GM10266 (cell line): ENCODE results near the gene CHST11.
"Not testable (repeated sequence)": the region's sequence is repeated elsewhere in the genome, so short reads cannot be mapped to it uniquely, and the experiment has no call there.

Source experiments
- DNase-seq: peaks from one replicate; pipeline ENCODE4 v3.0.0; 2012; ENCODE audit errors: extremely low spot score
- TF ChIP-seq, protein P1 (sequence below): IDR thresholded peaks from 2 replicates; pipeline ENCODE4 v1.5.1; 2012; ENCODE audit warnings: mild to moderate bottlenecking, low read depth; ENCODE audit not compliant: control insufficient read depth, insufficient read depth; ENCODE audit errors: missing control alignments

CHST11 gene

DNA sequence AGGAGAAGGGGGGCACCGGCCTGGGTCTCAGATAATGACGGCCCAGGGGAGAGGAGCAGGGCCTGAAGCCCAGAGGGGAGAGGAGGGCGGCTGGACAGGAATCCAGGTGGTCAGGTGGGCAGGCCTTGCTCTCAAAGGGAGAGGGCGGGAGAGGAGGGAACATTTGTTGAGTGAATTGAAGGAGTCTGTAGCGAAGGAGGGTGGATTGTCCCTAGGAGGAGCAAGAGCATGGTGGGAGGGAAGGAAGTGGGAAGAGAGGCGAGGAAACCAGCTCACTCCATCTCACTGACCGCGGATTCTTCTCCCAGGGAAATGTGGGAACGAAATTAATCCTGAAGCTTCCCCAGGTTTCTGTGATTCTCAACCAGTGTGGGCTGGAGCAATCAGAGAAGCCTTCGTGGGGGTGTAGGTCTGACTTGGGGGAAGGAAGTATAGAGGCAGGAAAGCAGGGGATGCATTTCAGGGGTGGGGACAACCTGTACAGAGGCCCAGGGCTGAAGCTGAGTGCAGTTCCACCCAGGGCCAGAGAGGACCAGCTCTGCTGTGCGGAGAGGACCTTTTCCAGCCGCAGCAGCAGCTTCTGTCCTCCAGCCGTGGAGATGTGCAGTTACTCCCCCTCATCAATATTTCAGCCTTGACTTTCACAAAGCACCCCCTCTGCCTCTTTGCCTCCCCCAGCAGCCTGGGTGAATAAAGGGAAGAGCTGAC is 100.9 kb downstream of the CHST11 start:
- no peak for DNase-seq
- TF ChIP-seq, protein P1, sequence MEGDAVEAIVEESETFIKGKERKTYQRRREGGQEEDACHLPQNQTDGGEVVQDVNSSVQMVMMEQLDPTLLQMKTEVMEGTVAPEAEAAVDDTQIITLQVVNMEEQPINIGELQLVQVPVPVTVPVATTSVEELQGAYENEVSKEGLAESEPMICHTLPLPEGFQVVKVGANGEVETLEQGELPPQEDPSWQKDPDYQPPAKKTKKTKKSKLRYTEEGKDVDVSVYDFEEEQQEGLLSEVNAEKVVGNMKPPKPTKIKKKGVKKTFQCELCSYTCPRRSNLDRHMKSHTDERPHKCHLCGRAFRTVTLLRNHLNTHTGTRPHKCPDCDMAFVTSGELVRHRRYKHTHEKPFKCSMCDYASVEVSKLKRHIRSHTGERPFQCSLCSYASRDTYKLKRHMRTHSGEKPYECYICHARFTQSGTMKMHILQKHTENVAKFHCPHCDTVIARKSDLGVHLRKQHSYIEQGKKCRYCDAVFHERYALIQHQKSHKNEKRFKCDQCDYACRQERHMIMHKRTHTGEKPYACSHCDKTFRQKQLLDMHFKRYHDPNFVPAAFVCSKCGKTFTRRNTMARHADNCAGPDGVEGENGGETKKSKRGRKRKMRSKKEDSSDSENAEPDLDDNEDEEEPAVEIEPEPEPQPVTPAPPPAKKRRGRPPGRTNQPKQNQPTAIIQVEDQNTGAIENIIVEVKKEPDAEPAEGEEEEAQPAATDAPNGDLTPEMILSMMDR: no peak

DNA sequence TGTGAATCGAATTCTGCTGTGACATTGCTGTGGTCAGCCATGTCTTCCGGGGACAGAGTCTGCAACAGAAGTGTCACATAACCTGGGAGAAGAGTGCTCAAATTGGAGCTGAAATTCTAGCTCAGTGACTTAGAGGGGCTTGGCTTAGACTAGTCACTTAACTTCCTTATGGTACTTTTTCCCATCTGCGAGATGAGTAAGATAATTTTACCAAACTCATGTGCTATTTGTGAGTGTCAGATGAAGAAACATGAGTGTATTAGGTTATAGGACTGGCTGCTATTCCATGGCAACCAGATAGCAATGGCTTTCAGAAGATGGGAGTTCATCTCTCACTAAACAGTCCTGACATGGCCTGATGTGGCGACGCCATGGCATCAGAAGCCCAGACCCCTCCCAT is 104.1 kb downstream of the CHST11 start:
- TF ChIP-seq, protein P1: no peak
- DNase-seq: no peak

DNA sequence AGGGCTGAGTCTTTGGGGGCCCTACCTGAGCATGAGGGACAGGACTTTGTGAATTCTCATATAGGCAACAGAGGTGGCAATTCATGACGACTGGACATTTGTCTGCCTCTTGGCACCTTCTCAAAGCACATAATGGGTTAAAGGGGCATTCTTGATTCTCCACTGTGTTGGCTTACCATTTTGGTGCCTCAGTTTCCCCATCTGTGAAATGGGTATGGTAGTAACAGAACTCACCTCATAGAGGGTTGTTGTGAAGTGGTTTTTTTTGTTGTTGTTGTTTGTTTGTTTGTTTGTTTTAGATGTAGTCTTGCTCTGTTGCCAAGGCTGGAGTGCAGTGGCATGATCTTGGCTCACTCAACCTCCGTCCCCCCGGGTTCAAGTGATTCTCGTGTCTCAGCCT is 106.0 kb downstream of the CHST11 start:
- DNase-seq: no peak
- TF ChIP-seq, protein P1: no peak

DNA sequence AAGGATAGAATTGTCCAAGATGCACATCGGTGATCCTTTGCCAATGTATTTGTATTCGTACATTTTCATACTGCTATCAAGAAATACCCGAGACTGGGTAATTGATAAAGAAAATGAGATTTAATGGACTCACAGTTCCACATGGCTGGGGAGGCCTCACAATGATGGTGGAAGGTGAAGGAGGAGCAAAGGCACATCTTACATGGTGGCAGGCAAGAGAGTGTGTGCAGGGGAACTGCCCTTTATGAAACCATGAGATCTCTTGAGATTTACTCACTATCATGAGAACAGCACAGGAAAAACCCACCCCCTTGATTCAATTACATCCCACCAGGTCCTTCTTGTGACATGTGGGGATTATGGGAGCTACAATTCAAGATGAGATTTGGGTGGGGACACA is 107.9 kb downstream of the CHST11 start:
- not testable (repeated sequence) for DNase-seq

DNA sequence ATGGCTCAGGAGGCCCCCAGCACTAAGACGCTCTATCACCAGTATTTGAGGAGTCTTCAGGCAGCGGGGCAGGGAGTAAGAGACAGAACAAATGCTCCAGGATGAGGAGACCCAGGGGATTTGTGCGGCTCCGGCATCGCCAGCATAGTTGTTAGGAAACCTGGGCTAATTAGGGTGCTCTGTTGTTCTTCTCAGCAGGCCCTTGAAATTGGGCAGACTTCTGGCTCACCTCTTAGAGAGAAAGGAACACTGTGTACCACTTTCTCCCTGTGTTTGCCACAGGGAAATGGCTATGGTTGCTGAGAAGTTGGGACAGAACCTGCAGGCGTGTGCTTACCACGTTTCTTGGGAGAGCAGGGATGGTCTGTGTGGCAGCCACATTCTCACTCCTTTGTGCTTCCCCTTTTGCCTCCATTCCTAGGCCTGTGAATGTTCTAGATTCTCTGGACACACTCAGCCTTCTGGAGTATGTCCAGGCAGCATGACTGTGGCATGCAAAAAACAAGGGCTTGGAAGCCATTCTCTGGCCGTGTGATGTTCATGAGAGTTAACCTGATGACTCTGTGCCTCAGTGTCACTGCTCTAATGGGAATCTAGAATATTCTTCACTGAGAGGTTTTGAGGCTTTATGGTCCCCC is 109.0 kb downstream of the CHST11 start:
- no peak for DNase-seq
- TF ChIP-seq, protein P1: no peak

DNA sequence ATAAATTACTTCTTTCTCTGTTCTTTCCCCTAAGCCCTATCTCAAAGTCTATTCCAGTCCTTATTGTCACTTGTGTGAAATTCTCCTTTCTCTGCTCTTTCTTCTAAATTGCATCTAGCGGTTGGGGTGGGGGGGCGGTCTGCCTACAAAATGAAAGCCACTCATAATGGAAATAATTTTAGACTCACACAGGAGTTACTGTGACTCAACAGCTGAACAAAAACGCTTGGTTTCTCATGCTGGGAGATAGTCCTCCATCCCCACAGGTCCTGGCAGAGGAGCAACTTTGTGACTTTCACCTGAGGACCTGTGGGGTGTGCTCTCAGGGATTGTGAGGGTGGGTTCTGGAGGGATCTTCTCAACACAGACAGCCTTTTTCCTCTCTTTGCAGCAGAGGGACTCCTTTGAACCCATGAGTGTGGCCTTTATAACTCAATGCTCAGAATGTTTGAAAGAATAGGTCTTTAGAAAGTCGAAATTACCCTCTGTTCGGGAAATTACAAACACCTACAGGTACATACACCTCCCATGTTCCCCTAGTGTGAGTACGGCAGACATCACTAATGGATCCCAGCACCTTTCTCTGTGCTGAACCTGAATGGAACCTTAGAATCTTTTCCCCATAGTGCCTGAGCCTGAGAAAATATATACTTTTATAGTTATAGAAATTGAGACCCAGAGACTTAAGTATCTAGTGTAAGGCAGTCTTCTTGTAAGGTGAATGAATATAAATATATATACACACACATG is 109.7 kb downstream of the CHST11 start:
- TF ChIP-seq, protein P1: no peak
- no peak for DNase-seq

DNA sequence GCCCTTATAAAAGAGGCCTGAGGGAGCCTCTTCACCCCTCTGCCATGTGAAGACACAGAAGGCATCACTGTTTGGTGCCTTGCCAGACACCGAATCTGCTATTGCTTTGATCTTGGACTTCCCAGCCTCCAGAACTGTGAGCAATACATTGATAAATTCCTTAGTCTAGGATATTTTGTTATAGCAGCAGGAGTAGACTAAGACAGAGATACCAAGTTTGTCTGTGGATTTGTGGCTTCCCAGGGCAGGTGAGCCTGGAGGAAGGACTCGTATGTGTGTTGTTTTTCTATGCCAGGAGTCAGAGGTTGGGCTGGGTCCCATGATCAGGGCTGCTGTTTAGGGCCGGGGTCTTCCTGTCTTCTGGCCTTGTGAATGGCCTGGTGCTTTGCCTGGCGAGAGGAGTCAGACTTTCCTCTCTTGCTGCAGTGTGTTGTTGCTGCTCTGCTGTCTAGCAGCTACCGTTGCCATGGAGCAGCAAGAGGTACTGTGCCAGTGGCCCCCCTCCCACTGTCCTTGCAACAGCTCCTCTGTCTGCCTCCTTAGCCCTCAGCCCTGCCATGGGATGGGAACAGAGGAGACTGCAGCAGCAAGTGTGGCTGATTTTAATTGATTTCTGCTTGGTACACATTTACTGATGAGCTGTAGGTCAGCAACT is 111.2 kb downstream of the CHST11 start:
- no peak for DNase-seq
- TF ChIP-seq, protein P1: no peak
